ENCODE data around the gene RASAL1. TPM values are rescaled to one million over a fixed set of nuclear protein-coding genes. Genes with fewer than 3 reads are reported as not detected.

The RASAL1 gene
- total and polyA plus RNA-seq, 9 donors = 0.05 to 5.1 (median 1.1) TPM; not detected in 2

GRCh38 chr12:113056631-113057488 lies 78.7 kb downstream of the RASAL1 start, which contains the start of gene DTX1:
TSS of gene DTX1 (plus strand) at chr12:113056730. CDS start at chr12:113058193, 1,463 bp downstream.
- WGBS, 3 donors = 1% methylated on average over 52 to 94 of the region's 94 CpGs
- intact Hi-C loops (cut with DNase I) = no loop called here
- TF ChIP-seq POLR2A (IDR thresholded peaks at IDR 0.05) (no peak), EP300 (IDR thresholded peaks at IDR 0.05) (no peak)
- TF ChIP-seq, protein P1, sequence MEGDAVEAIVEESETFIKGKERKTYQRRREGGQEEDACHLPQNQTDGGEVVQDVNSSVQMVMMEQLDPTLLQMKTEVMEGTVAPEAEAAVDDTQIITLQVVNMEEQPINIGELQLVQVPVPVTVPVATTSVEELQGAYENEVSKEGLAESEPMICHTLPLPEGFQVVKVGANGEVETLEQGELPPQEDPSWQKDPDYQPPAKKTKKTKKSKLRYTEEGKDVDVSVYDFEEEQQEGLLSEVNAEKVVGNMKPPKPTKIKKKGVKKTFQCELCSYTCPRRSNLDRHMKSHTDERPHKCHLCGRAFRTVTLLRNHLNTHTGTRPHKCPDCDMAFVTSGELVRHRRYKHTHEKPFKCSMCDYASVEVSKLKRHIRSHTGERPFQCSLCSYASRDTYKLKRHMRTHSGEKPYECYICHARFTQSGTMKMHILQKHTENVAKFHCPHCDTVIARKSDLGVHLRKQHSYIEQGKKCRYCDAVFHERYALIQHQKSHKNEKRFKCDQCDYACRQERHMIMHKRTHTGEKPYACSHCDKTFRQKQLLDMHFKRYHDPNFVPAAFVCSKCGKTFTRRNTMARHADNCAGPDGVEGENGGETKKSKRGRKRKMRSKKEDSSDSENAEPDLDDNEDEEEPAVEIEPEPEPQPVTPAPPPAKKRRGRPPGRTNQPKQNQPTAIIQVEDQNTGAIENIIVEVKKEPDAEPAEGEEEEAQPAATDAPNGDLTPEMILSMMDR (IDR thresholded peaks at IDR 0.05) = no peak
- peak in 1 of 5 donors; percentile 31 for DNase-seq
- Histone ChIP-seq H3K4me3 (peak within 1 kb of the TSS; percentile 34), H3K9me3 (no peaks in the 10 kb centered on the region), H3K36me3 (no peaks in the 10 kb centered on the region), H3K27me3 (no peaks in the 10 kb centered on the region), H3K27ac (no peak within 1 kb of the TSS), H3K4me1 (ENCODE audit: insufficient read depth) (peaks cover 2% of the 10 kb centered on the region)

DNA sequence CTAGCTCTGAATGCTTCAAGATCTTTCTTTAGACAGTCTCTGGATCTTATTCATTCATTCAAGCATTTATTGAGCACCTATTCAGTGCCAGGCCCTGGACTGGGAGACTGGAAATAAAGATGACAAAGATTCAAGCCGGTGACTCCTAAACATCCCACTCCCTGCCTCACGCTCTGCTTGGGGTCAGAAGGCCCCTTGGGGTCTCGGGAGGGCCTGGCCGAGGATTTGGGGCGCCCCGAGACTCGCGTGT lies 79.3 kb downstream of the RASAL1 start:
- Histone ChIP-seq H3K27me3 (no peaks in the 10 kb centered on the region), H3K4me3 (no peak overlapping the region)
- 1 to 2% (median 1%) methylated on average over 8 of the region's 8 CpGs for WGBS, 3 donors

DNA sequence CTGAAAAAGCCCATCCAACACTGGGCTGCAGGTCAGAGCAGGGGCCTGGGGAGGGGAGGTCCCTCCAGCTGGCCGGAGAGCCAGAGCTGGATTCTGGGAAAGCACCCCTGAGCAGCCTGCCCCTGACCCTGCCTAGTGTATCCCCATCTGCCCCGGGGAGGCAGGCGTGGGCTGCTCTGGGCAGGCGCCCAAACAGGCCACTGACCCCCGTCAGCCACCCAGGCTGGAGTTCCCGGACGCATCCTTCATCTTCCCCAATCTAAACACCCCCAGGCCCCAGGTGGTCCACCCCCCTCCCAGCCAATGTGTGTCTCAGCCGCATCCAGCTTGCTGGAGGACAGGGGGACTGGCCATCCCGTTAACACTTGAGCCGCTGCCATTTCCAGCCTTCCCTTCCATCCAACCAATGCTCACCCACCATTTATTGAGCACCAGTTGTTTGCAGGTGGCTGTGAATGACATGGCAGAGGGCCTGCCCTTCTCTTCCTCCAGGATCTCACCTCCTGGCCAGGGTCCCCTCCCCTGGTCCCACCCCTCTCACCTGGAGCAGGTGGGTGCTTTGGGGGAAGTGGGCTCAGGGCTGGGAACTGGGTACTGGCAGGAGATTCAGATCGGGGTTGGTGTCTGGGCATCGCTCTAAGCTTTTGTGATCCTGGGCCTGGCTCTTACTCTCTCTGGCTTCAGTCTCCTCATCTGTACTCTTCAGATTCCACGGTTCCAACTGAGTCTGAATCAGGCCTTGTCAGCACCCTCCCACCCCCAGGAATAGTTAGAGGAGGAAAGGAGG lies 79.8 kb downstream of the RASAL1 start:
- TF ChIP-seq, protein P1 (IDR thresholded peaks at IDR 0.05) = no peak
- TF ChIP-seq EP300 (IDR thresholded peaks at IDR 0.05) = no peak
- TF ChIP-seq POLR2A (IDR thresholded peaks at IDR 0.05) = no peak
- intact Hi-C loops (cut with DNase I) = no loop called here
- Histone ChIP-seq H3K27me3 (no peaks in the 10 kb centered on the region), H3K9me3 (no peaks in the 10 kb centered on the region), H3K36me3 (no peaks in the 10 kb centered on the region), H3K4me1 (ENCODE audit: insufficient read depth) (peaks cover 2% of the 10 kb centered on the region), H3K4me3 (no peak overlapping the region), H3K27ac (no peak overlapping the region)
- 24 to 32% (median 25%) methylated on average over 13 of the region's 13 CpGs for WGBS, 3 donors
- no peak for DNase-seq

More for the DNA sequence above, 79.3 kb downstream of the RASAL1 start:
- TF ChIP-seq POLR2A (IDR thresholded peaks at IDR 0.05) (no peak), EP300 (IDR thresholded peaks at IDR 0.05) (no peak)
- TF ChIP-seq, protein P1 (IDR thresholded peaks at IDR 0.05) = no peak
- intact Hi-C loops (cut with DNase I) = no loop called here
- Histone ChIP-seq H3K36me3 (no peaks in the 10 kb centered on the region), H3K4me1 (ENCODE audit: insufficient read depth) (peaks cover 2% of the 10 kb centered on the region), H3K9me3 (no peaks in the 10 kb centered on the region), H3K27ac (no peak overlapping the region)
- DNase-seq = no peak

GRCh38 chr12:113054948-113055486 lies 80.5 kb downstream of the RASAL1 start:
- H3K36me3 ChIP-seq = no peaks in the 10 kb centered on the region
- peaks cover 2% of the 10 kb centered on the region for H3K4me1 ChIP-seq (ENCODE audit: insufficient read depth)
- H3K9me3 ChIP-seq = no peaks in the 10 kb centered on the region
- H3K4me3 ChIP-seq = no peak overlapping the region
- DNase-seq = no peak
- H3K27ac ChIP-seq = no peak overlapping the region
- H3K27me3 ChIP-seq = no peaks in the 10 kb centered on the region
- intact Hi-C loops (cut with DNase I) = loop anchor here in 2 of 4 donors (5.0 kb wide), 2 partner anchors 112 to 117 kb away; no protein-coding TSS in a partner anchor
- TF ChIP-seq EP300 (IDR thresholded peaks at IDR 0.05) (no peak), POLR2A (IDR thresholded peaks at IDR 0.05) (no peak)
- TF ChIP-seq, protein P1 (IDR thresholded peaks at IDR 0.05) = no peak
- 43 to 61% (median 47%) methylated on average over 4 of the region's 4 CpGs for WGBS, 3 donors
